ENCODE data around the gene RRP7A. TPM values are rescaled to one million over a fixed set of nuclear protein-coding genes. Genes with fewer than 3 reads are reported as not detected.

RRP7A gene
- total RNA-seq, 2 experiments from 2014 or later, result 169 to 181 TPM

Other genes starting within 250 kb of the RRP7A start
- 10 to 100 TPM; 65.3 to 68.0 TPM for gene TCF20, start 249.1 kb downstream of the RRP7A start, total RNA-seq
- gene NFAM1, start 87.4 kb downstream of the RRP7A start, total RNA-seq, result under 1 TPM; 0.10 to 0.13 TPM
- gene SERHL2, start 34.2 kb upstream of the RRP7A start, total RNA-seq, result 1 to 10 TPM; 1.3 to 2.3 TPM
- gene POLDIP3, start 95.1 kb upstream of the RRP7A start, total RNA-seq, result 10 to 100 TPM; 71.5 to 72.5 TPM
- gene ATP5MGL, start 120.8 kb upstream of the RRP7A start, total RNA-seq, result under 1 TPM; 0.55 to 0.82 TPM
- gene CYB5R3, start 129.6 kb upstream of the RRP7A start, total RNA-seq, result 10 to 100 TPM; 71.7 to 73.5 TPM
- gene A4GALT, start 201.1 kb upstream of the RRP7A start, total RNA-seq, result not detected